22Rv1 (cell line): ENCODE data around the gene CIB2.

Experiments used
- CTCF ChIP-seq: fragments of 450-650 bp; IDR thresholded peaks from 2 replicates; pipeline ENCODE4 v1.5.1; 2017; ENCODE audit warnings: mild to moderate bottlenecking
- ZFX ChIP-seq: fragments of 450-650 bp; IDR thresholded peaks from 2 replicates; pipeline ENCODE4 v1.6.1; 2017; ENCODE audit warnings: antibody characterized with exemption, borderline replicate concordance

DNA sequence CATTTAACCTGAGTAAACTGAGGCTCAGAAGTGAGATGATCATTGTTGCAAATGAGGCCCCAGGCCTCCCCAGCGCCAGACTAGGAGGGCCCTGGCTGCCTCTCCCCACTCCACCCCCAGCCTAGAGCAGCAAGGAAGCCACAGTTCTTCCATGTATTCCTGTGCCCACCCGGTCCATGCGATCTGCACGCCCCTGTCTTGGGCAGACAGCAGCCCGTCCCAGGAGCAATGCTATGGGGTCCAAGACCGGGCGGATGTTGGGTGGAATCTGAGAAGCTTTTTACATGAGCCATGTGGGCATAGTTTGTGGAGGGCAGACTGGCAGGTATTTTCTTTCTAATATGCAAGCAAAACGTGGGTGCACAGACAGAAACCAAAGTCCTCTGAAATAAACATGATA, 23.8 kb downstream of the CIB2 start:
- TF ChIP-seq CTCF (no peak), ZFX (no peak)
